C4-2B (cell line): Measurements from ENCODE around the gene NRIP2.

ENCODE experiments used
- H3K27ac ChIP-seq: fragments of 450-650 bp; 2 replicates; pipeline ENCODE4 v1.5.1; 2017
- ZFX ChIP-seq: fragments of 450-650 bp; IDR thresholded peaks from 2 replicates; pipeline ENCODE4 v1.6.1; 2017
- TF ChIP-seq, protein P1 (sequence below): fragments of 450-650 bp; conservative IDR thresholded peaks from 2 replicates; pipeline ENCODE4 v1.5.1; 2017; ENCODE audit warnings: mild to moderate bottlenecking

The NRIP2 gene

DNA sequence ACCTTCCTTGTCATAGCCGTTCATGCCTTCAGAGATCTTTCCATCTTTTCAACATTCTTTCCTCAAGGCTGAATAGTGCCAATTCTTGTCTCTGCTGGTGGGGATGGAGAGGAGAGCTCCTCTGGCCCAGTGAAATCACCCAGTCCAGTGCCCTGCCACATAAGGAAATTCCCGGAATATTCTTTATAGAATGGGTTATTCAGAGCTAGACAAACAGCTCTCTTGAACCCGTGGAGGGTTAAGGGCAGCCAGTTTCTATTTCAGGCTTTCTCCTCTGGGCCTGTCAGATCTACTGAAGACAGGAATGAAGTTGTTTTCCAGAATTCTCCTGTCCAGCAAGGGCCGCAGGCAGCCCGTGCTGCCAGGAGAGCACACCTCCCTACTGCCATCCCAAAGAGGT is 8.1 kb upstream of the NRIP2 start:
- TF ChIP-seq, protein P1, sequence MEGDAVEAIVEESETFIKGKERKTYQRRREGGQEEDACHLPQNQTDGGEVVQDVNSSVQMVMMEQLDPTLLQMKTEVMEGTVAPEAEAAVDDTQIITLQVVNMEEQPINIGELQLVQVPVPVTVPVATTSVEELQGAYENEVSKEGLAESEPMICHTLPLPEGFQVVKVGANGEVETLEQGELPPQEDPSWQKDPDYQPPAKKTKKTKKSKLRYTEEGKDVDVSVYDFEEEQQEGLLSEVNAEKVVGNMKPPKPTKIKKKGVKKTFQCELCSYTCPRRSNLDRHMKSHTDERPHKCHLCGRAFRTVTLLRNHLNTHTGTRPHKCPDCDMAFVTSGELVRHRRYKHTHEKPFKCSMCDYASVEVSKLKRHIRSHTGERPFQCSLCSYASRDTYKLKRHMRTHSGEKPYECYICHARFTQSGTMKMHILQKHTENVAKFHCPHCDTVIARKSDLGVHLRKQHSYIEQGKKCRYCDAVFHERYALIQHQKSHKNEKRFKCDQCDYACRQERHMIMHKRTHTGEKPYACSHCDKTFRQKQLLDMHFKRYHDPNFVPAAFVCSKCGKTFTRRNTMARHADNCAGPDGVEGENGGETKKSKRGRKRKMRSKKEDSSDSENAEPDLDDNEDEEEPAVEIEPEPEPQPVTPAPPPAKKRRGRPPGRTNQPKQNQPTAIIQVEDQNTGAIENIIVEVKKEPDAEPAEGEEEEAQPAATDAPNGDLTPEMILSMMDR = no peak
- TF ChIP-seq ZFX = no peak
- no peak overlapping the region for H3K27ac ChIP-seq

DNA sequence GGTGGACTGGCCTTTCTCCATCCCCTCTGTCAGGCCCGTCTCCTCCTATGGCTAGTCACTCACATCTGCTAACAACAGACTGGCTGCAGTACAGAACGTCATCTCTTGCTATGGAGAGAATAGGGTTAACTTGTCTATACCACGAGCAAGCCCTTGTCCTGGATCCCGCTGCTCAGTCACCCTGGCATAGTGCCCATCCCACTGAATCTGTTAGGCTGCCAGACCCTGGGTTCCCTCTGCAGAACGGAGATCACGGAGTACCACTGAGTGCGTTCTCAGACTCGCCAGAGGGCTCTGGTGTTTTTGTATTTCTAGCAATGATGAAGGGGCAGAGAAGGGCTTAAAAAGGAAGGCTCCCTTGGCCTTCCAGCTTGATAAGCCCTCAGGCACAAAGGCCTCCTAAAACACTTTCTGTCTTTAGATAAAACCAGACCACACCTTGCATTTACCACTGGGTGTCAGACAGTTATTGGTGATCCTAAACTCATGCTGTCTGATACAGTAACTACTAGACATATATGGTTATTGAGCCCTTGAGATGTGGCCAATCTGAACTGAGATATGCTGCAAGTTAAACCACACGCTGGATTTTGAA is 6.3 kb upstream of the NRIP2 start:
- H3K27ac ChIP-seq = no peak overlapping the region
- TF ChIP-seq ZFX = no peak
- TF ChIP-seq, protein P1 = no peak

DNA sequence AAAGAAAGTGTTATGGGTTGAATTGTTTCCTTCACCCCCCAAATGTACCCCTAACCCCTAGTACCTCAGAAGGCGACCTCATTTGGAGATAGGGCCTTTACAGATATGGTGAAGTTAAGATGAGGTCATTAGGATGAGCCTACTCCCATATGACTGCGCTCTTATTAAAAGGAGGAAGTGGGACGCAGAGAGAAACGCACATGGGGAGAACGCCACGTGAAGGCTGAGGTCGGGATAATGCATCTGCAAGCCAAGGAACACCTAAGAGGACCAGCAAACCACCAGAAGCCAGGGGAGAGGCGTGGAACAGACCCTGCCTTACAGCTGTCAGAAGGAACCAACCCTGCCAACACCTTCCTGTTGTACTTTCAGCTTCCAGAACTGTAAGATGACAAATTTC is 1.7 kb upstream of the NRIP2 start:
- no peak overlapping the region for H3K27ac ChIP-seq
- no peak for TF ChIP-seq ZFX
- TF ChIP-seq, protein P1 = no peak

DNA sequence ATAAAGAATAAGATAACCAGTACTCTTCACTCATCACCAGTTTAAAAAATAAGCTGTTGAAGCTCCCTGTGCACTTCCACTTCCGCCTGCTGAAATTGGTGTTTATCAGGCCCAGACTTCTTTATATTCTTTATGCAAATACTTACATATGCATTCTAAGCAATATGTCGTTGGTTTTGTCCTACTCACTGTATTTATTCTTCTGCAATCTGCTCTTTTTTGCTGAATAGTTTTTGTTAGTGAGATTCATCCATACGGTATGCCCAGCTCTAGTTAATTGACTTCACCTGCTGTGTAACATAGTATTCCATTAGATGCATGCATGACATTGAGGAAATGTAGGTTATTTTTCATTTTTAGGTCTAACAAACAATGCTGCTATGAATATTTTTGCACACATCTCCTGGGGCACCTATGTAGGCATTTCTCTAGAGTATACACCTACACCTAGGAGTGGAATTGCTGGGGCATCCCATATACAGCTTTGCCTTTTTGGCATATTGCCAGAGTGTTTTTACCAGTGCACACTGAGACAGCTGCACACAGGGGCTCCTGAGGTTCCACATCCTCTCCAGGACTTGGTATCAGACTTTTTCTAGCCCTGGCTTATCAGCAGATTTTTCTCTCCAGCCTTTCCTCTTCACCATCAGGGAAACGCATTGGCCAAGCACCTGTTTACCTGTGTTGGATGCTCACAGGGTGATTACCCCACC is 1.0 kb upstream of the NRIP2 start:
- no peak overlapping the region for H3K27ac ChIP-seq
- no peak for TF ChIP-seq ZFX
- TF ChIP-seq, protein P1 = no peak

DNA sequence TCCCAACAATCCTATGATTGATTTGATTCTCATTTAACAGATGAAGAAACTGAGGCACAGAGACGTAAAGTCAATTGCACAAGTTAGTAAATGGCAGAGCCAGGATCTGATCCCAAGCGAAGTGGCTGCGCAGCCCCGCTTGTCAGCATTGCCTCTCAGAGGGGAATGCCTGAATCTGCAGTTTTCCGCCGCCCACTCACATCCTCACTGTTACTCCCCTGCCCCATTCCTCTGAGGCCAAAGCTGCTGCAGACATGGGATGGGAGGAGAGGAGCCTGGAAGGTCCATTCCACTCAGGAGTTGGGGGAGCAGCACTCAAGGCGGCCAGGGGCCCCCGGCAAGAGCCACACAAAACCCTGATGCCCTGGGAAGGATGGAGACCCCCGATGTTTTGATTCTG is 1.0 kb downstream of the NRIP2 start:
- H3K27ac ChIP-seq = no peak overlapping the region
- no peak for TF ChIP-seq ZFX
- TF ChIP-seq, protein P1 = no peak

DNA sequence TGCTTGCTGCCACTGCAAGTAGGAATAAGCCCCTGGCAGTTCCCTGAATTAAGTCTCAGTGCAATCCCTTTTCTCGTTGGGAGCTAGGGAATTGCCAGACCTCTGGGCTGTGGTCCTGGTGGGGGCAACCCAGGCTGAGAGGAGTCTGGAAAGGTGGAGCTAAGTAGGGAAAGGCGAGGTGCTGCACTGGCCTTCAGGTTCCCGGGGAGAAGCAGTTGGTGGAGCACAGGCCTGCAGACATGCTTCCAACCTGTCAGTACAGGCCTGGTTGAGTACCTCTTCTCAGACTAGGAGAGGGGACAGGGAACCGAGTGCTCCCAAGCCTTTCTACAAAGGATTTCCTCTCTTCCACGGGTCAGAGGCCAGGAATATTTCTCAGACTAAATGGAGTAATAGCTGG is 1.5 kb downstream of the NRIP2 start:
- no peak overlapping the region for H3K27ac ChIP-seq
- TF ChIP-seq ZFX = no peak
- TF ChIP-seq, protein P1 = no peak

DNA sequence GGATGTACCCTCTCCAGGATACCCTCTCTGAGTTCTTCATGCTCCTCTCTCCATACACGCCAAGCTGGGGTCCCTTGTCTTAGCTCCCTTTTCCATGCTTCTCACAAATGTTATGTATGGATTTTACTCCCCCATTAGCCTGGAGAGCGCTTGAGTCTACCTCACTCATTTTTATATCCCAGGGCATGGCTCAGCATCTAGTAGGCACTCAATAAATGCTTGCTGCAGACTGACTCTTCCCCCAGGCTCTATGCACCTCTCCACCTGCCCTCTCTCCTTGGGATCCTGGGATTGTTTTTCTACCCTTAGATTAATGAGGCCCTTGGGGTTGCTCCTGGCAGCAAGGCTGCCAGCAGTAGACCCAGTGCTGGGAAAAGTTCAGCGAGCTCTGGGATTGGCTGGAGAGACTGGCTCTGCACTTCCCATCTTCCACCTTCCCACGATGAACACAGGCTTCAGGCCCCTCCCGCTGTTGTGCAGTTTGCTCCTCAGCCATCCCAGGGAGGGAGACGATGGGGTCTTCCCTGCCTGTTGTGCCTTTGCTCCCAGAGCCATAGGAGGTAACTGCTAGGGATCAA is 2.2 kb downstream of the NRIP2 start:
- no peak for TF ChIP-seq ZFX
- TF ChIP-seq, protein P1 = no peak
- H3K27ac ChIP-seq = no peak overlapping the region
